ENCODE measurements around the gene TSC2.
"Not testable (repeated sequence)": the region's sequence is repeated elsewhere in the genome, so short reads cannot be mapped to it uniquely, and the experiment has no call there.

Gene TSC2

DNA sequence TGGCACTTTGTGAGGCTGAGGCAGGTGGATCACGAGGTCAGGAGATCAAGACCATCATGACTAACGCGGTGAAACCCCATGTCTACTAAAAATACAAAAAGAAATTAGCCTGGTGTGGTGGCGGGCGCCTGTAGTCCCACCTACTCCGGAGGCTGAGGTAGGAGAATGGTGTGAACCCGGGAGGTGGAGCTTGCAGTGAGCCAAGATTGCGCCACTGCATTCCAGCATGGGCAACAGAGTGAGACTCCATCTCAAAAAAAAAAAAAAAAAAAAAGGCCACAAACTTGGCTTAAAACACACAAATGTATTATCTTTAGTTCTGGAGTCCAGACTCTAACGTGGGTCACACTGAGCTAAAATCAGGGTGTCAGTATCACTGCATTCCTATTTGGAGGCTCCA lies 36.1 kb upstream of the TSC2 start:
- DNase-seq: not testable (repeated sequence)

DNA sequence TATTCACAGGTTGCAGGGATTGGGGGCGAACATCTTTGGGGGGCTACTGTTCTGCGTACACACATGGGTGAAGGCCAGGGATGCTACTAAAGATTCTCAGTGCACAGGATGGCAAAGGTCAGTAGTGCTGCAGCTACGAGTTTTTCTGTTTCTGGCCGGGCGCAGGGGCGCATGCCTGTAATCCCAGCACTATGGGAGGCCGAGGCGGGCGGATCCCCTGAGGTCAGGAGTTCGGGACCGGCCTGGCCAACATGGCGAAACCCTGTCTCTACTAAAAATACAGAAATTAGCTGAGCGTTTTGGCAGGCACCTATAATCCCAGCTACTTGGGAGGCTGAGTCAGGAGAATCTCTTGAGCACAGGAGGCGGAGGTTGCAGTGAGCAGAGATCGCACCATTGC lies 34.3 kb upstream of the TSC2 start:
- no peak for DNase-seq

DNA sequence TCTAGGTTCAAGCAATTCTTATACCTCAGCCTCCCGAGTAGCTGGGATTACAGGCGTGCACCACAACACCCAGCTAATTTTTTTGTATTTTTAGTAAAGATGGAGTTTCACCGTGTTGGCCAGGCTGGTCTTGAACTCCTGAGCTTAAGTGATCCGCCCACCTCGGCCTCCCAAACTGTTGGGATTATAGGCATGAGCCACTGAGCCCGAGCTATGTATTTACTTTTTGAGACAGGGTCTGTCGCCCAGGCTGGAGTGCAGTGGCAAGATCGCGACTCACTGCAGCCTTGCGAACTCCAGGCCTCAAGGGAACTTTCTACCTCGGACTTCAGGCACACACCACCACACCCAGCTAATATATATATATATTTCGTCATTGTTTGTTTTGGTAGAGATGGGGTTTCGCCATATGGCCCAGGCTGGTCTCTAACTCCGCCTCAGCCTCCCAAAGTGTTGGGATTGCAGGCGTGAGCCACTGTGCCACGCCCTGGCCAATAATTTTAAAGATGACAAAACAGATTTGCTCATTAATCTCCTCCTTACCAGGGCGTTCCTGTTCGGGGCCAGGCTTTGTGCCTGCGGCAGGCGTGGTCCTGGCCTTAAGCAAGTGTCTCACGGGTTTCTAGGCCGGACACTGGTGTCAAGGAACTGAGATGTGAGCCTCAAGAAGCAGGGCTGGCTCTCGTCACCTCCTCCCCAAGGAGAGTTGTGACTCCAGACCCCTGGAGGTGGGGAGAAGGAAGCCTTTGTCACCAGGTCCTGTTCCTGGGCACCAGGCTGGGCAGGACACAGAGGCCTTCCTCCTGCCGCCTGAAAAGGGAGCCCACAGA lies 32.5 kb upstream of the TSC2 start:
- no peak for DNase-seq

DNA sequence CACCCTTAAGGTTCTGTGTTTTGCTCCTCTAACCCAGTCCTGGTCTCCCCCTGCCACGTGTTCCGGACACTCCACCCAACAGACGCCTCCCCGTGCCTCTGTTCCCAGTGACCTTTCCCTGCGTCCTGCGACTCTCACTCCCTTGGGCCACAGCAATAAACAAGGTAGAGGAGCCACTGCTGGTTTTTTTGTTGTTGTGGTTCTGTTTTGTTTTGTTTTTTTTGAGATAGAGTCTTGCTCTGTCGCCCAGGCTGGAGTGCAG lies 31.9 kb upstream of the TSC2 start:
- no peak for DNase-seq

DNA sequence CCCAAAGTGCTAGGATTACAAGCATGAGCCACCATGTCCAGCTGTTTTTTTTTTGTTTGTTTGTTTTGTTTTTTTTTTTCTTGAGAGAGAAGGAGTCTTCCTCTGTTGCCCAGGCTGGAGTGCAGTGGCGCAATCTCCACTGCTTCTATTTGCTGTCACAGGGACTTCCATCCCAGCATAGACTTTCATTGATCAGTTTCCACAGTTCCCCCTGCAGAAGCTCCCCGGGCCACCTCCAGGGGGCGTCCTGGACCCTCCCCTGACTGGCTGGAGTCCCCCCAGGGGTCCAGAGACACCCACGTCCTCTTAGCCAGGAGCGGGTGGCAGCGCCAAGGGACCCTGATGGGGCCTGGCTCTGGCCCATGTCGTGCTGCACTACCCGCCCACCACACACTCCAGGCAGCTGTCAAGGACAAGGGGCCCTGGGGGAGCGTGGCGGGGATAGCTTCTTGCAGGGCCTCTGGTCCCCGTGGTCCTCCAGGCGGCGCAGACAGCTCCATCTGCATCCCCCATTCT lies 31.3 kb upstream of the TSC2 start:
- DNase-seq: no peak

DNA sequence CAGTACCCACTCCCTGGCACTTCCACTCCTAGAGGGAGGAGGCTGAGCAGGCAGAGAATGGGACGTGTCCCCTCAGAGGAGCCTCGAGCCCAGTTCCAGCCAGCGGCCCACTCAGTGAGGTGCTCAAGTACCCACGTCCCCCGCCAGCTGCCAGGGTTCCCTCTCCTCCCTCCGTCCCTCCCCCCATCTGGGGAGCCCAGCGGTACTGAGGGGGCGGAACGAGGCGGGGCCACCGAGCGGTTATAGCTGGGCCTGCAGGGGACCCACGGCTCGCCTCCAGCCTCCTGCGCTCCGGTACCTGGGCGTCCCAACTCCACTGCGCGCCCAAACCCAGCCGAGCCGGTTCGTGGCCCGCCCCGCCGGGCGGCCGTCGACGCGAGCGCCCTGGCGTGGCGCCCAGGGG lies 28.3 kb upstream of the TSC2 start, which contains the start of gene NPW:
NPW (plus strand) TSS at position 268 of the 403 bp plus-strand sequence.
- peak; percentile 67 for DNase-seq

DNA sequence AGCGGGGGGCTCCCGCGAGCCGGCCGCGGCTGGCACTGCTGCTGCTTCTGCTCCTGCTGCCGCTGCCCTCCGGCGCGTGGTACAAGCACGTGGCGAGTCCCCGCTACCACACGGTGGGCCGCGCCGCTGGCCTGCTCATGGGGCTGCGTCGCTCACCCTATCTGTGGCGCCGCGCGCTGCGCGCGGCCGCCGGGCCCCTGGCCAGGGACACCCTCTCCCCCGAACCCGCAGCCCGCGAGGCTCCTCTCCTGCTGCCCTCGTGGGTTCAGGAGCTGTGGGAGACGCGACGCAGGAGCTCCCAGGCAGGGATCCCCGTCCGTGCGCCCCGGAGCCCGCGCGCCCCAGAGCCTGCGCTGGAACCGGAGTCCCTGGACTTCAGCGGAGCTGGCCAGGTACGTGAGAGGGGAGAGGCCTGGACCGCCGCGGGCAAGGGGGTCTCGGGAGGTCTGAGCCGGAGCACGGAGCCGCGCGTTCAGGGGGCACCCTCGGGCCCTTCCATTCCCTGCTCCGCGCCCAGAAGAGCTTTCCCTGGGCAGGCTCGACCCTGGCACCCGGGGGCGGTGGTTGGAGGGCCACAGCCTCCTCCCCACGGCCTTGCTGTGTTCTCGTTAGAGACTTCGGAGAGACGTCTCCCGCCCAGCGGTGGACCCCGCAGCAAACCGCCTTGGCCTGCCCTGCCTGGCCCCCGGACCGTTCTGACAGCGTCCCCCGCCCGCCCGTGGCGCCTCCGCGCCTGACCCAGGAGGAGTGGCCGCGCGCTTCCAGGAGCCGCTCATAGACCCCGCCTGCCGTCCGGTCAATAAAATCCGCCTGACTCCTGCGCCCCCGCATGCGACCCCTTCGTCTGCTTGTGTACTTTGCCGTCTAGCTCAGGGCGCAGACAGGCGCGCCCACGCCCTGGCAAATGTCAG lies 27.6 kb upstream of the TSC2 start:
- DNase-seq: no peak

DNA sequence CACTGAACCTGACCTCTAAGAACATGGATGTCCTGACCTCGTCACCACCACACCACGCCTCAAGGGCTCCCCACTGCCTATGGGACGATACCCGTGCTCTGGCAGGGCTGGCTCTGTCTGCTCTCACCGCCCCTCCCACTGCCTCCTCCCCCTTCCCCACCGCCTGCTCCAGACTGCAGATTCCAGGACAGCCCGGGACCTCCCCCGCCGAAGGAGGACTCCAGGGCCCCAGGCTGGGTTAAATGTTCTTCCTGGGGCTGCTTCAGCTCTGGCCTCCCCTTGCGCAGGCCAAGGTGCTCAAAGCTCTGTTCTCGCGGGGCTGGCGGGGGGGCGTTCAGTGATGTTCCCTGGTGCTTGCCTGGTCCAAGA lies 25.1 kb upstream of the TSC2 start:
- DNase-seq: peak; percentile 57

DNA sequence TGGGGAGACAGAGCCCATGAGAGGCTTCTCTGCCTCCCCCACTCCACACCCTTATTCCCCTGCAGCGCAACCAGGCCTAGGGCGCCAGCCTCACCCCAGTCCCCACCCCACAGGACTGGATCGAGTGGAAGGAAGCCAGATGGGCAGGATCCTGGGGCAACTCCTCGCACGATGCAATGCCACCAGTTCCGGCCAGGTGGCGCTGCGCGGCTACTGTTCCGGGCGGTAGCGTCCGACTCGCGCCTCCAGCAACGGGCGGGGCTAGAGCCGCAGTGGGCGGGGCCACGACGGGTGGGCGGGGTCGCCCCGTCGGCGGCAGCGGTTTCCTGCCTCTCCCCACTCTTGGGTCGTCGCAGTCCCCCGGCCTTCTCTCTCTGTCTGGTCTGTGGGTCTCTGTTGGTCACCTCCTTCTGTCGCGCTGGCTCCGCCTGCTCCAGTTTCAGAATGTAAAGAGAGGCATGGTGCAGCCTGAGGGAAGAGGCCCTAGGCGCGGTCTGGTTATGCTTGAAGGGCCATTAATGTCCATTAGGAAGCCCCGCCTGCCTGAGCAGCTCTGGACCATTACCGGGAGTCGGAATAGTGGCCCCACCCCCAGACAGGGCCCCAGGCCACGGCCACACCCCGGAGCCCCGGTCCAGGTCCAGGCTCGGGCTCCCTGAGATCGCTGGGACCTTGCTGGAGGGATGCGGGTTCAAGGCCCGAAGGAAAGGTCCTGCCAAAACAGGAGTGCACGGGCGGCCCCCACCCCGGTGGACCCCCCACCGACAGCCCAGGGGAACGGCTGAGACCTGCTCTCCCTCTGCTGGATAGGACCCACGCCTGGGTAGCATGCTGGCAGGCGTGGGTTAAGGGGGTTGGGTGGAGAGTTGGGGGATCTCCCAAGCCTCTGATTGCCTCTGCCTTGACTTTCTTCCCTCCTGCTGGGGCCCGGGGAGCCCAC lies 24.4 kb upstream of the TSC2 start:
- peak; percentile 95 for DNase-seq

DNA sequence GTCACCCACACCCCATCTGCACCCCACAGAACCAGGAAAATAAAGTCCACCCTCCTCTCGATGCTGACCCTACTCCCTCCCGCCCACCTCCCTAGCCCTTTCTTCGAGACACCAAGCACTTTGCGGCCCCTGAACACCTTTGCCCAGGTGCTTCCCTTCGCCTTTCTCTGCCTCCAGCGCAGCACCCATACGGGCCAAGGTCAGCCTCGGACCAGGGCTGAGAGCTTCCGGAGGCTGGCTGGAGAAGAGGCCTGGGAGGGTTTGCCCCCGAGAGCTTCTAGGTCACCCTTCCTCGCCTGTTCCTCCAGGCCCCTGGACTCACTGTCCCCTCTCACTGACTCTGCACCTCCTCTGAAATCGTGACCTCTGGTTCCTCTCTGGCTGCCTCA lies 23.8 kb upstream of the TSC2 start:
- DNase-seq: no peak

DNA sequence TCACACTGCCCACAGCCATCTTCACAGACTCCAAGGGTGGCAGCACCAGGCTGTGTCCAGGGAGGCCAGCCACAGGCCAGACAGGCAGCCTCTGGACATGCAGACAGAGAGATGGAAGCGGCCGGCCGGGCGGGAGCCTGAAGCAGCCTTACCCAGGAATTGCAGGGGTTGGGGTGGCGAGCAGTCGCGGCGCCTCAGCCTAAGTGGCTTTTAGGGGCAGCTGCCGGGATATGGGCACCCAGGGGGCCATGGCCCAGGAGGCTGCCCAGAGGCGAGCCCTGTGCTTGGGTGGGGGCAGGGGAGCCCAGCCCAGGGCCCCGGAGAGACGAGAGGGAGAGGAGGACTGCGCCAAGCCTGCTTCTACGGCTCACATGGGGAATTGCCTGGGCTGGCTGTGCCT lies 22.5 kb upstream of the TSC2 start:
- no peak for DNase-seq

DNA sequence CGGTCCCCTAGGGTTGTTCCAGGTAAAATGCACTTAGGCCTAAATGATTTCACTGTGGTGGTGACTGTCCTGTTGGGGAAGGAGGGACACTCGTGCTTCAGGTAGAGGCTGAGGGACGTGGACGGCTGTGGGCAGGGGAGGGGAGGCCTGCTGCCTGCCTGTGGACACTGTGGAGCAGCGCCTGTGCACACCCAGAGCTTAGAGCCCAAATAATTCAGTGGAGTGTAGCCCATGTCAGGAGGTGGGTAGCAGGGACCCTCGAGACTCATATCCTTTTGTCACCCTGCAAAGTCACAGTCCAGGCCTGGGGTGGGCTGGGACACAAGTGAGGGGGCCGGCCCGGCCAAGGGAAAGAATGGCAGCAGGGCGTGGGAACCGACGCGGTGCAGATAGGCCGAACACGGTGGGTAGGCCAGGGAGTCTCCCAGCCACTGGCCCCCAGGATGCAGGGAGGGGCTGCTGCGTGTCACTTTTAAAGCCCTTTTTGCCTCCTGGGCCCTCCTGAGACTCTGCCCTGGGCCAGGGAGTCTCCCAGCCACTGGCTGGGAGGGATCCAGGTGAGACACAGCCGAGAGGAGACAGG lies 21.8 kb upstream of the TSC2 start:
- DNase-seq: no peak

DNA sequence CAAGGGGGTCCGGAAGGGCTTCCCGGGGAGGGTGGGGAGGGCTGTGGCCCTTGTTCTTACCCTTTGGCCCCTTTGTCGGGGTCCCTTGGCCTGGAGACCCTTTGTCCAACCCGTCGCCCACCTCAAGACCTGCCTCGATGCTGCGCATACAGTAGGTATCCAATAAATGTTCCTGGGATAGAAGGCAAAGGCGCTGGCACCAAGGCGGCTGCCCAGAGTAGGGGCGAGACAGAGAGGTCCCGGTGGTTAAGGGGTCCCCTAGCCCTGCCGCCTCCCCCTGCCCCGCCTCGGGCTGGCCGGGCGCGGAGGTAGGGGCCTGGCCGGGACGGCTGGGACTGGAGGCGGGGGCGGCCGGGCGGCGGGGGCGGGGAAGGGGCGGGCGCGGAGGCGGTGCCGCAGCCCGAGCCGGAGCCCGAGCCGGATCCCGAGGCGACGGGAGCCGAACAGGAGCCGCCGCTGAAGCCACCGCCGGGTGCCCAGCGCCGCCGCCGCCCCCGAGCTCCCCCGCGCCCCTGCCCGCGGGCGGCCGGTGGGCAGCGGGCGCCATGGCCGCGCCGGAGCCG lies 21.2 kb upstream of the TSC2 start, which contains the start of gene NHERF2:
NHERF2 (plus strand) TSS at position 442 of the 563 bp plus-strand sequence; CDS start at position 546, 104 bp downstream.
- DNase-seq: peak; percentile 37

DNA sequence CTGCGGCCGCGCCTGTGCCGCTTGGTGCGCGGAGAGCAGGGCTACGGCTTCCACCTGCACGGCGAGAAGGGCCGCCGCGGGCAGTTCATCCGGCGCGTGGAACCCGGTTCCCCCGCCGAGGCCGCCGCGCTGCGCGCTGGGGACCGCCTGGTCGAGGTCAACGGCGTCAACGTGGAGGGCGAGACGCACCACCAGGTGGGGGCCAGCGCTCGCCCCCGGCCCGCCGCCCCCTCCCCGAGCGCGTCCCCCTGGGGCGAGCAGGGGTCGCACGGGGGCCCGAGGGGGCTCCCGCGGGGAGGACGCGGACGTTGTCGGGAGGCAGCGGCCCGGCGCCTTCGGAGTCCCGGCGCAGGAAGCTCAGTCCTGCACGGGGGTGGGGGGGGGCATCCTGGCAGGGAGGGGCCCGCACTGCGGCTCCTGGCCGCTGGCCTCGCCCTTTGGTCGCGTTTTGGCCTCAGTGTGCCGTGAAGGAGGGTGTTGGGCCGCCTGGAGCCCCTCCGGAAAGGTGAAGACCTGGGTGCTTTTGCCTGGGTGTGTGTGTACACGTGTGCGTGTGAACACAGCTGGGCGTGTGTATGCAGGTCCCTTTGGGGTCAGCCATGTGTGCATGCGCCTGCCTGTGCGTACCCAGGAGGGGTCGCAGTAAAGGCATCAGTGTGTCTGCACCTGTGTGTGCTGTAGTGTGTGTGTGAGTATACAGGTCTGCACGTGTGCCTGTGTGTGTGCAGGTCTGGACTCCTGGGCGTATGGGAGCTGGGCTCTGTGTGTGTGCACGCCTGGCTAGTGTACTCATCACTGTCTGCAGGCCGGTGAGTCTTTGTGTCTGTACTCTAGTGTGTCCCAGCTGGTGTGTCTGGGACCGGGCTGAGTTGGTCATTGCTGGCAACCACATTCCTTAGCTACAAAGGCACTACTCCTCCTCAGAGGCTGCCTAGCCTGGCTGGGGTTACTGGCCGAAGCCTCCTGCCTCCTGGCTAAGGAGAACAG lies 20.5 kb upstream of the TSC2 start:
- DNase-seq: no peak

DNA sequence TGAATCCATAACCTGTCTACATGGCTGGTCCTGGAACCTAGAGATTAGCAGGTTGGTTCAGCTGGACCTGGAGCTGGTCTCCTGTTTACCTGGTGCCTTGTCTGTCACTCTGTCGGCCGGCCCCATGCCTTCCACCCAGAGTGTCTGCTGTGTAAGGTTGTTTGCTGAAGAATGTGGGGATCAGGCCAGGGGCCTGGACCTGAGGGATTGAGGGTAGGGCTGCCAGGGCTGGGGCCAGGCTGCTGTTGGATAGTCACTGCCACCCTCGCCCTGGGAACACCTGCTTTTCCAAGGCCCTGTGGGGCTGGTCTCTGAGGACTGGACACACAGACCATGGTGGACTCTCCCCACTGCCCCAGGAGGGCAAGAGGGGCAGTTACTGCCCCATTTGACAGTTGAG lies 19.6 kb upstream of the TSC2 start:
- DNase-seq: no peak

DNA sequence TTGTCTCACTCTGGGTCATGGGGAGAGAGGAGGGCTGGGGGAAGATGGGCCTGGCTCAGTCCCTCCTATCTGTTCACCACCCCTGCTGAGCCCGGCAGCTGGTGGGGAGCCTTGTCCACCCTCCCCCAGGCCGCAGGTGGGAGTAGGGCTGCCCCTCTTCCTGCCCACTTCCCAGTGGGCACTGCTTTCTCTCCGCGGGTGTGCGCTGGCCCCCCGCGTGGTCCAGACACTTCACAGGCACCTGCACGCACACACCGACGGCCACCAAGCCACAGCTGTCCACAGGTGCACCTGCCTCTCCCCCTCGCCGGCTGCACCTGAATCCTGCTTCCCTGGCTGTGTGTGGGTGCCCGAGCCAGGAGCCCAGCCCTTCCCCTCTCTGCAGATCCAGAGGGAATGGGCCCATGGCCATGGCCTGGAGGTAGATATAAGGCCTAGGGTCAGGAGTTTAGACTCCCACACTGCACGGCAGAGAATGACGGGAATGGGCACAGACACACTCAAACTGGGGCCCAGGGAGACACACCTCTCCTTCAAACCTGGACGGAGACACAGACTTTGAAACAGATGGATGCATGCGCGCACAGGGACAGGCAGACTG lies 19.1 kb upstream of the TSC2 start:
- no peak for DNase-seq

DNA sequence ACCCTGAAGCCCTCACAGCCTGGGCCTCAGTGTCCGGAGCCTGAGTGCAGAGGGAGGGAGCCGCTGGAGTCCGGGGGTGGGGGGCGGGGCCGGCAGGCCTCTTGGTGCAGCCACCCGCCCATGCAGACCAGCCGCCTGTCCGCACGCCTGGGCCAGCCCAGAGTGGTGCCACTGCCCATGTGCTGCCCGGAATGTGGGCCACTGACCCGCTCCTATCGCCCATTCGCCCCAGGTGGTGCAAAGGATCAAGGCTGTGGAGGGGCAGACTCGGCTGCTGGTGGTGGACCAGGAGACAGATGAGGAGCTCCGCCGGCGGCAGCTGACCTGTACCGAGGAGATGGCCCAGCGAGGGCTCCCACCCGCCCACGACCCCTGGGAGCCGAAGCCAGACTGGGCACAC lies 18.4 kb upstream of the TSC2 start:
- DNase-seq: no peak

DNA sequence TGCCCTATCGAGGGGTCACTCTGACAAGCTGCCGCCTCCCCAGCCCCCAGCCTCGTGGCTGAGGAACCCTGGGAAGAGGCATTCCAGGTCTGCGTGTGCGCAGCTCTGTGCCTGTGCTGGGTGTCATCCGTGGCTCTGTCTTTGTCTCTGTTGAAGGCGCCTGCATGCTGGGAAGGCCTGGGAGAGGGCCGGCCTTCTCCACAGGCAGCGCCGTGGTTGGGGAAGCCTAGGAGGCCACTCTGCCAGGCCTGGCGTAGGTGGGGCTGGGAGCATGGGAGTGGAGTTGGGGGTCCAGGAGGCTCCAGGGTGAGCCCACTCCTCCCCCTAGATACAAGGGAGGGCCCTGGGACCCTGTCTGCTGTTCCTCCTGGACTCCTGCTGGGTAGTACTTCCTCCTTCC lies 17.7 kb upstream of the TSC2 start:
- no peak for DNase-seq

DNA sequence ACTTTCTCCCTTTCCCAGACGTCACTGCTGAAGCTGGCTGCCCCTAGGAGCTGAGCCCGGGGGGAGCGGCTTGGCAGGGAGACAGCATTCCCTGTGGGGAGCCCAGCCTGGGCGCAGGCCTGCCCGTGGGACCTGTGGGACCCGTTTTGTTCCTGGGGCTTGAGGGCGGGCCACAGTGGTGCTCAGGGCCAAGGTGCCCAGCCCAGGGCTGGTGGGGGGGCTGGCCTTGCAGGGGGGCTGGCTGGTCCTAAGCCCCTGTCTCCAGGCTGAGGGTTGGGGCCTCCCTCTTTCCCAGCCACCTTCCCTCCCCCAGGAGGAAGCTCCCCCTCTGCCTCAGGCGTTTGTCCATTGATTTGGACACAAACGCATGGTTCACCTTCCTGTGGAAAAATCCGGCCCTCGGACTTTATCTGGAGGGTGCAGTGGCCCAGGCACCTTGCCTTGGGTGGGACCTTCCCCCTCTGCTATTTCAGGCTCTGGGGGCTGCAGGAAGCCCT lies 16.7 kb upstream of the TSC2 start:
- no peak for DNase-seq
